ENCODE measurements around the gene WNT10A.
A peak's percentile ranks its signal among the peaks of the same experiment; 100 is the strongest.
"Not testable (repeated sequence)": the region's sequence is repeated elsewhere in the genome, so short reads cannot be mapped to it uniquely, and the experiment has no call there.

The WNT10A gene

DNA sequence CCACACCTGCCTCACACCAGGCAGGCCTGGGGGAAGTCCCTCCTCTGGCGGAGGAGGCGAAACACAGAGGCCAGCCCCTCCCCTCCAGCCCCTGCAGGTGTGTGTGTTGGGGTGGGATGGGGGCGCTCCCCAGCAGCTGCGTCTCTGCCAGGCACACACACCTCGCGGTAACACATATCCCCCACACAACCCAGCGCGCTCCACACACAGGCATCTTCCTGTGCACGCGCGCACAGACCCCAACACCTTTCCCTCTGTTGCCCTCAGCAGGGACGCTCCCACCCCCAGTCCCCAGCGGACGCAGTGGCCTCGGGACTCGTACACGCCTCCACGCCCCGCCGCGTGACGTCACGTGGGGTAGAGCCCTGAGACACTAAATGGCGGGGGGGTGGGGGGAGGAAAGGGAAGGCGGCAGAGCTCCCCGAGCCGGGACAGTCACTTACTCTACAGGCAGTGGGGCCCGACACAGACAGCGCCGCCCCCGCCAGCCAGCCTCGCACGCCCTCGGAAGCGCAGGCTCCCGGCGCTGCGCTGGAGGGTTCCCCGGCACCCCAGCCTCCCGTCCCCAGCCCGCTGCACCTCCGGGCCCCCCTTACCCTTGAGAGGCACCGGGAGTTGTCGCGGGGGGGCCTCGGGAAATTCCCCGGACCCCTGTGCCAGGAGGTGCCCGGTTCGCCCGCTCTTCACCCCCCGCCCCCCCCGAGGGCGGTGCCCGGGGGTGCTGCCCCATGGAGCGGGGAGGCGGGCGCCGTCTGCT is at the start of gene WNT10A:
WNT10A (plus strand) TSS at position 751 of the 757 bp plus-strand sequence. CDS start 144 bp downstream, outside the sequence.
- peak; percentile 79 for DNase-seq

DNA sequence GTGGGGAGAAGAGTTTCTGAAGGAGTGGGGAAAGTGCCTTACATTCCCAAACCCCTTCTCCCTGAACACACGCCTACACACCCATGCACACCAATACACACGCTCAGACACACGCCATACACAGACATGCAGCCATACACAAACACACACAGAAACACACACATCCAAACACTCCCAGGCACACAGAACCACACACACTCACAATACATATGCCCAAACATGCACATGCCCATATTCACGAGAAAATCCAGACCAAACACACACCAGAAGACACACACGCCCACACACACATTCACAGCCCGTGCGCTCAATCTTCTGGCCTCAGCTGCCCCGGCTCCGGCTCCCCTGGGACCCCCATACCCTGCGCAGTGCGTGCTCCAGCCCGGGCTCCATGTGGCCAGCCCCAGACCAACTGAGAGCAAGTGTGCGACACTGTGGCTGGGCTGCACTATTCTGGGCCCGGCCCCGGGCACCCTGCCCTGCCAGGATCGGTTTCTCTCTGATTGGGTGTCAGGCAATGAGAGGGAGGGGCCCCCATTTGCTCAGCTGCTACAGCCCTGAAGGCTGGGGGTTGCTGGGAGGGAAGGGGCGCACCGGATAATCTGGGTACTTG is 49.2 kb upstream of the WNT10A start, which contains the start of gene PRKAG3:
PRKAG3 (minus strand) TSS at position 426 of the 613 bp plus-strand sequence.
- DNase-seq = no peak

- no peak for DNase-seq
Observed at GRCh38 chr2:218832081-218832480, 48.6 kb upstream of the WNT10A start.

- DNase-seq = no peak
Observed at GRCh38 chr2:218832520-218832919, 48.1 kb upstream of the WNT10A start.

GRCh38 chr2:218833023-218833609 is 47.5 kb upstream of the WNT10A start:
- DNase-seq = no peak

- no peak for DNase-seq
Observed at GRCh38 chr2:218834685-218835084, 46.0 kb upstream of the WNT10A start.

DNA sequence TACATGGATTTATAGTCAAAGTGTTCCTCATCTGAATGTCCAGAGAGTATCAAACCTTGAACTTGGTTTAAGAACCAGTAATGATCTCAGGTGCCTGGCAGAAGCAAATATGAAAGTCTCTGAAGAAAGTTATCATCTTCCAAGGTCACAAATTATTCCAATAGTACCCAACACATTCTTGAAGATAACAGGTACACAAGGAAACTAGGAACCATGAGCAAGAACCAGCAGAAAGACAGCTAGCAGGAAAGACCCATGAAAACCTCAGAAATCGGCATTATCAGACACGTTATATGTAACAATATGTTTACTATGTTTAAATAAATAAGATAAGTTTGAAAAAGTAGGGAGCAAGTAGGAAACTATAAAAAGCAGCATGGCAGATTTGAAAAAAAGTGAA is 43.2 kb upstream of the WNT10A start:
- no peak for DNase-seq

- no peak for DNase-seq
Observed at GRCh38 chr2:218839430-218839829, 41.2 kb upstream of the WNT10A start.

- no peak for DNase-seq
Observed at GRCh38 chr2:218839888-218840287, 40.8 kb upstream of the WNT10A start.

GRCh38 chr2:218844334-218844733 is 36.3 kb upstream of the WNT10A start:
- DNase-seq = not testable (repeated sequence)

- DNase-seq = not testable (repeated sequence)
Observed at GRCh38 chr2:218846963-218847362, 33.7 kb upstream of the WNT10A start.

DNA sequence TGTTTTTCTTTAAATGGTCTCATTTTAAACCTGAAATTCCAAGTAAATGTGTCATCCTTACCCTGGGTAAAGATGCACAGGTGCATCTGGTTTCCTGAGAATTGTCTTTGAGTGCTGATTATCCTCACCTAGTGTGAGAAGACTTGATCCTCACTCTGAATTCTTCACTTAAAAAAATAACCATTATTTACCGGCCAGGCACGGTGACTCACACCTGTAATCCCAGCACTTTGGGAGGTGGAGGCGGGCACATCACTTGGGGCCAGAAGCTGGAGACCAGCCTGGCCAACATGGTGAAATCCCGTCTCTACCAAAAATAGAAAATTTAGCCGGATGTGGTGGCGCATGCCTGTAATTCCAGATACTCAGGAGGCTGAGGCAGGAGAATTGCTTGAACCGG is 30.9 kb upstream of the WNT10A start:
- DNase-seq = no peak

- DNase-seq = no peak
Observed at GRCh38 chr2:218850796-218851195, 29.9 kb upstream of the WNT10A start.

GRCh38 chr2:218851286-218851685 is 29.4 kb upstream of the WNT10A start:
- no peak for DNase-seq

- DNase-seq = peak; percentile 57
Observed at GRCh38 chr2:218852911-218853667, 27.6 kb upstream of the WNT10A start.

GRCh38 chr2:218853766-218854165 is 26.9 kb upstream of the WNT10A start:
- no peak for DNase-seq

DNA sequence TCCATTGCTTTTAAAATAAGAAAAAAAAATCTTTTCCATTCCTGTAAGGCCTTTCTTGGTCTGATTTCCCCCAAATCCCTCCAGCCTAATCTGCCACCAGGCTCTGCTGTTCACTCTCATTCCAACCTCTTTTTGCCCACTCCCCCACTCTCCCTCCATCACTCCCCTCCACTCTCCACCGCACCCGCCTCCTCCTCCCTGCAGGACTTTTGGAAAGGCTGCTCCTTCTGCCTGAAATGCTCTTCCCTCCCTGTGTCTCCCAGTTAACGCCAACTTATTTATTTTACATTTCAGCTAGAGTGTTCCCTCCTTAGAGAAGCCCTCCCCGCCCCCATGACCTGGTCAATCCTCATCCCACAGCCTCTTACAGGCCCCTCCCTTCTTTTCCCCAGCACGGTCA is 25.8 kb upstream of the WNT10A start:
- DNase-seq = no peak

GRCh38 chr2:218855305-218856166 is 25.1 kb upstream of the WNT10A start:
- no peak for DNase-seq

GRCh38 chr2:218856167-218856895 is 24.3 kb upstream of the WNT10A start:
- no peak for DNase-seq

GRCh38 chr2:218856896-218857243 is 23.8 kb upstream of the WNT10A start:
- DNase-seq = no peak

DNA sequence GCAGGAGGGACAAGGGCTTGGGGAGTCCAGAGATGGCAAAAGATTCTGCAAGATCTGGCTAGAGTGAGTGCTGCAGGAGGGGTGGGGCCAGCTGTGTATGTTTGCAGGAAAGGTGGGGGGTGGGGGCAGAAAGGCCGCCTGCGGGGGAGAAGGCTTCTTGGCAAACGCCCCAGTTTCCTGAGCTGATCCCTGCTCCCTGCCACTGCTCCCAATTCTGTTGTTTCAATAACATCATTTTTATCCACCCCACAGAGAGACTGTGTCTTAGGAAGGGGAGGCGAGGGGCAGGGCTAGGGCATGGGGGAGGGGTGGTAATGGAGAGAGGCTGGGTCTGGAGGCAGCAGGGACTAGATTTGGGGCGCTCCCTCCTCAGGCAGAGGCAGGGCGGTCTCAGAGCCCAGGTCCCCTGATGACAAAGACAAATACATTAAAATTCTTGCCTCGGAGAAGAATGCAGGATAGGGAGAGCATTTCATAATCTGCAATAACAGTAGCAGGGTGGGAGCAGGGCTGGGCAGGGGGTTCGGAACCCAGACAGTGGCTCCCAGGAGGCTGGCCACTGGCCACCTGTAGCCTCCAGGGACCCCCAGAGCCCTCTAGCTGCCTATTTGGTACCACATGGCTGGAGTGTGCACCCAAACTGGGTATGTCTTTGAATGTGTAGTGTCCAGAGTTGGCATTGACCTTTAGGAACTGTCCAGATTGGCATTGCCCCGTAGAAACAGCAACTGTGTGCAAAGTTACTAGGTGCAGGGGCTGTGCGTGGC is 23.1 kb upstream of the WNT10A start:
- no peak for DNase-seq

Measured in activated gamma-delta T cell treated with Interleukin-2 at 50 U/mL for 16 hours (primary cell).